Testis (tissue), 2 donors: ENCODE data around the gene GABRA4.

Experiments
- CTCF ChIP-seq, 3 experiments: fragments of 450-650 bp in 2 of 3; fragments of 200-600 bp in 1 of 3; sonication (generic) in 1 of 3; IDR thresholded peaks; one replicate each; pipeline ENCODE4 v1.5.1; 2016 to 2019; ENCODE audit warnings: antibody characterized with exemption in 3 of 3, mild to moderate bottlenecking in 2 of 3, moderate library complexity in 1 of 3
- POLR2A ChIP-seq: fragments of 450-650 bp; IDR thresholded peaks from one replicate; pipeline ENCODE4 v1.6.1; 2017; ENCODE audit warnings: antibody characterized with exemption, mild to moderate bottlenecking, moderate library complexity

- TF ChIP-seq CTCF (IDR thresholded peaks at IDR 0.05): no peak
- TF ChIP-seq POLR2A: no peak
Measured at GRCh38 chr4:46947541-46947940, 45.8 kb downstream of the GABRA4 start.
